Right cardiac atrium (tissue), 5 donors: ENCODE results near the gene MTA1. TPM values are rescaled to one million over a fixed set of nuclear protein-coding genes. Genes with fewer than 3 reads are reported as not detected.

Source experiments
- ATAC-seq, 2 donors: fragments of 200-7000 bp; cut with Tn5 transposase; one replicate each; pipeline versions ENCODE4 v1.8.0 to v1.9.1; 2020; ENCODE audit warnings: moderate library complexity in 2 of 2, mild to moderate bottlenecking in 1 of 2
- DNase-seq, 3 donors: peaks; one replicate each; pipeline ENCODE4 v3.0.0-alpha.2; 2020
- H3K27ac ChIP-seq: one replicate; pipeline ENCODE4 v1.5.1; 2013; ENCODE audit warnings: mild to moderate bottlenecking, low read length, control low read depth, moderate library complexity
- H3K27me3 ChIP-seq: one replicate; pipeline ENCODE4 v1.6.1; 2013; ENCODE audit not compliant: control insufficient read depth, insufficient read depth
- H3K4me1 ChIP-seq: one replicate; pipeline ENCODE4 v1.6.1; 2013; ENCODE audit warnings: low read length; ENCODE audit not compliant: control insufficient read depth, insufficient read depth
- H3K4me3 ChIP-seq: one replicate; pipeline ENCODE4 v1.5.1; 2013; ENCODE audit warnings: low read length, control low read depth
- H3K9me3 ChIP-seq: one replicate; pipeline ENCODE4 v1.6.1; 2013; ENCODE audit warnings: low read length; ENCODE audit not compliant: control insufficient read depth
- WGBS: extraction: QIAGEN DNeasy Blood & Tissue Kit; methylation state at CpG from one replicate; pipeline ENCODE4 v1.1.7; 2013; 5-methylcytosine and 5-hydroxymethylcytosine counted together
- intact Hi-C, 4 donors: fragments of 100-400 bp; cut with DNase I; formaldehyde crosslinking; loops; one replicate each; pipeline versions ENCODE4 v1.11.0 to v1.14.0; 2022 to 2023
- polyA plus RNA-seq: library from polyadenylated mRNA; stranded (reverse); fragments of 200-250 nt; gene quantifications from one replicate; pipeline ENCODE4 v1.2.3, GENCODE V29; 2013
- total RNA-seq, 4 donors: library from RNA; stranded (reverse); fragmentation: NEBNext Ultra II Directional; extraction: Animal tissue kit (Norgen Biotek cat#: 25700); gene quantifications; one replicate each; pipeline ENCODE4 v1.2.1, GENCODE V29; 2021
- donor health status: healthy with polysubstance abuse.
- donor health status: DM: no; HTN: yes; CAD: no.
- donor health status: DM: no; HTN: no; CAD: no.
- donor health status: DM: no; HTN: yes; CAD: no; lungs with severe emphysema.
- donor health status: DM: yes; HTN: yes; CAD: no.

MTA1 gene
- total and polyA plus RNA-seq, 5 donors: 121 to 179 (median 141) TPM

DNA sequence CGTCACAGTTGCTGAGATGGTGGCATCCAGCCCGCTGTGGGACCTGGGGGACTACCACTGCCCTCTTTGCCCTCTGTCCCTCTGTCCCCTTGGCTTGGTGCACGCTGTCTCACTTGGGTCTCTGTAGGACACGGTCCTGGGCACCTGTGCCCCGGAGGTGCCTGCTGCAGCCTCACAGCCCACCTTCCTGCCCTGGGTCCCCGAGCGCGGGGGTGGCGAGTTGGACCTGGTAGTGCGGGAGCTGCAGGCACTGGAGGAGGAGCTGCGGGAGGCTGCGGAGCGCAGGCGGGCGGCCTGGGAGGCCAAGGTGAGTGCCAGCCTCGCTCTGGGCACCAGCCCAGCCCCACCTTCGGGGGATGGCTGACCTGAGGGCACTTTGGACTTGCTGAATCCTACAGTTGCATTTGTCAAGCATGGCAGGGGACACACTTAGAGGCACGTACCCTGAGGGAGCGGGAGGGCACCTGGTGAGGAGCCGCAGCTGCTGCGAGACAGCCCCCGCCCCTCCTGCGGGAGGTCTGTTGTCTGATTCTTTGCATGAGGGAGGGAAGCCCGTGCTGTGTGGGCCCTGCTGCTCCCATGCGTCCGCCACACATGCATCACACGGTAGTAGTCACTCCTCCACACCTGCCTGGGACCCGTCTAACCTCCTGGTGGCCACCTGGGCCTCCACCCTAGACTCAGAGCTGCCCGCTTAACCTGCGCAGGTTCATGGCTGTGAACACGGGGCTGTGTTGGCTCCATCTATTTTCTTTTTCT is 78.2 kb downstream of the MTA1 start:
- no peak for ATAC-seq
- peak in 1 of 3 donors; percentile 63 for DNase-seq
- Histone ChIP-seq H3K4me3 (no peak overlapping the region), H3K9me3 (no peaks in the 10 kb centered on the region), H3K27ac (no peak overlapping the region), H3K4me1 (no peaks in the 10 kb centered on the region), H3K27me3 (no peaks in the 10 kb centered on the region)
- intact Hi-C loops: no loop called here
- 91% methylated on average over 31 of the region's 31 CpGs for WGBS

DNA sequence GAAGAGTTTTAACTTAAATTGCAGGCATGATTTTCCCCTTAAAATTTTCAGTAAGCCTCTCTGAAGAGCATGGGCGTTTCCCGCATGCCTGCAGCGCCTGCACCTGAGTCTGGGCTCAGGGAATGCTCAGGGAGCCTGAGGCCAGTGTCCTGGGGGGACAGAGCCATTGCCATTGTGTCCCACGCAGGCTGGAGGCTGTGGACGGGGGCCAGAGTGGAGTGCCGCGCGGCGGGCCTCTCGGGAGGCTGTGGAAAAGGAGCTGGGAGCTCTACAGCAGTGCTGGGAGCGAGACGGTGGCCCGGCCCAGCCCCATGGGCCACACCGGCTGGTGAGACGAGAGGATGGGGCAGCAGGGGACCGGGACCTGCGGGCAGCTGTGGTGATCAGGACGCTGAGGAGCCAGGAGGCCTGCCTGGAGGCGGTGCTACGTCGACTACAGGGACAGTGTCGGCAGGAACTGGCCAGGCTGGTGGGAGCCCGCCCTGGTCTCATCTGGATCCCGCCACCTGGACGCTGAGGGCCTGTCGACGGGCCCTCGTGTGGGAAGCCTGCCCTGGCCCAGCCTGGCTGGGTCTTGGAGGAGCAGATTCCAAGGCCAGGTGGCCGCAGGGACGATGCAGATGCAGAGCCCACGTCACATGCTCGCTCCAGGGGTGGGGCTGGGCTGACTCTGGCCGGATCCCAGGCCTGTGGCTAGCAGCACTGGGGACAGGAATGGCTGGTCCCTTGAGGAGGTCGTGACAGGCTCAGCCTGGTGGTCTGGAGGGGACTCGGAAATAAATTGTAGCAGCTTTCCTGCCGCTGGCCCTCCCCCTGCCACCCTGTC is 79.0 kb downstream of the MTA1 start:
- no peak overlapping the region for H3K27ac ChIP-seq
- ATAC-seq (no peak), DNase-seq (peak in 1 of 3 donors; percentile 60)
- no peaks in the 10 kb centered on the region for H3K27me3 ChIP-seq
- H3K9me3 ChIP-seq: no peaks in the 10 kb centered on the region
- intact Hi-C loops: no loop called here
- WGBS: 85% methylated on average over 36 of the region's 36 CpGs
- no peaks in the 10 kb centered on the region for H3K4me1 ChIP-seq
- no peak overlapping the region for H3K4me3 ChIP-seq

DNA sequence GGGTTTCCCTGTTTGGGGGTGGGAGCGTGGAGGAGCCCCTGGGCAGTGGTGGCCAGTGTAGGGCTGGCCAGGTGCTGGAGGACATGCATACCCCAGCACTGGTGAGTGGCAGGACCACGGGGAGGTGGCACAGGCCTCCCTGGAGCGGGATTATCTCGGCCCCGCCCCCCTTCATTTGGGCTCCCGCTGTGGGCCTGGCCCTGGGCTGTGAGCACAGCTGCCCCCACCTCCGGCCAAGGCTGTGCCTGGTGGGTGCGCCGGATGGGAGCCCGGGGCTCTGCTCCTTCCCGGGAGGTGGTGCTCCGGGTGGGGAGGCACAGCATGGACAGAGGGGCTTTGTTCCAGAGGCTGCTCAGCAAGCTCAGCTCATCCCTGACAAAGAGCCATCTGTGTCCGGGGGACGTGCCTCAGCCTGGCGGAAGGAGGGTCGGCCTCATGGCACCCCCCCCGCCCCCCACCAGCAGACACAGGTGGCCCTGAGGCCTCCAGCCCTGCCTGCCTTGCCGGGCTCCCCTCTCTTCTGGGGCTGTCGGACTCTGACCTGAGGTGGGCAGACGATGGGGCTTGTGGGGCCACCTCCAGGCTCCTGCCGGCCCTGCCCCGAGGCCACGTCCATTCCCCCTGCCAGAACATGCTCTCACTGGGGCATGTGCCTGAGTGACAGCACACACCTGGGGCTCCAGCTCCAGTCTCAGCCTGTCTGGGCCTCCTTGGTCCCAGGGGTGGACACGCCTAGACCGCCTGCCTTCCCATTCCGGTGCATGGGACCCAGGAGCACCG is 79.8 kb downstream of the MTA1 start:
- H3K4me1 ChIP-seq: no peaks in the 10 kb centered on the region
- ATAC-seq (no peak), DNase-seq (peak in 1 of 3 donors; percentile 65)
- 70% methylated on average over 27 of the region's 27 CpGs for WGBS
- H3K27ac ChIP-seq: no peak overlapping the region
- intact Hi-C loops: no loop called here
- H3K9me3 ChIP-seq: no peaks in the 10 kb centered on the region
- H3K4me3 ChIP-seq: no peak overlapping the region
- H3K27me3 ChIP-seq: no peaks in the 10 kb centered on the region

DNA sequence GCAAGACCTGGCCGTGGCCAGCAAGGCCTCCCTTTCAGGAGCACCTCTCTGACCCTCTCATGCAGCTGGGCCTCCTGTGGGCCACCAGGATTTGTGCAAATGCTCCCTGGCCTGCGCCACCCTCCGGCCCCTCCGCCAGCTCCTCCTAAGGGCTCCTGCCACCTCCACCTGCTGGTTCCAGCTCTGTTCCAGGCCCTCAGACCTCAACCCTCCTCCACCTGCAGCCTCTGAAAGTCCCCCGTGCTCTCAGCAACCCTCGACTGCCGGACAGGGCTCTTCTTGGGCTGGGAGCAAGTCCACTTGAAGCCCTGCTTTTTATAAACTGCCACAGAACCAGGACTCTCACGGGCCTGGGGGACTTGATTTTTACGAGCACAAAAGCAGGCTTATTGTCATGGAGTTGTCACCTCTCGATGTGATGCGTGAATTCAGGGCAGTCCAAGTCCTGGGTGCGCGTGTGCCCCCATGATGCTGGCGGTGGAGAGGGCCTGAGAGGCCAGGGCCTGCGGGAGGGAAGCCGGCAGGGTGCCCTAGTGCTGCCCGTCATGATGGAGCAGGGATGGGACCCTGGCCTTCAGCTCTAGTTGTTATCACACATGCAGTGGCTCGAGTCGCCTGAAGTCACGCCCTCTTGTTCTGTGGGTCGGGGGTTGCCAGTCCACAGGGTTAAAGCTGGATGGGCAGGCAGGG is 80.6 kb downstream of the MTA1 start:
- H3K27ac ChIP-seq: no peak overlapping the region
- DNase-seq (peak in 1 of 3 donors; percentile 50), ATAC-seq (no peak)
- 85% methylated on average over 21 of the region's 21 CpGs for WGBS
- no peaks in the 10 kb centered on the region for H3K9me3 ChIP-seq
- no peak overlapping the region for H3K4me3 ChIP-seq
- H3K27me3 ChIP-seq: no peaks in the 10 kb centered on the region
- H3K4me1 ChIP-seq: no peaks in the 10 kb centered on the region
- intact Hi-C loops: no loop called here

DNA sequence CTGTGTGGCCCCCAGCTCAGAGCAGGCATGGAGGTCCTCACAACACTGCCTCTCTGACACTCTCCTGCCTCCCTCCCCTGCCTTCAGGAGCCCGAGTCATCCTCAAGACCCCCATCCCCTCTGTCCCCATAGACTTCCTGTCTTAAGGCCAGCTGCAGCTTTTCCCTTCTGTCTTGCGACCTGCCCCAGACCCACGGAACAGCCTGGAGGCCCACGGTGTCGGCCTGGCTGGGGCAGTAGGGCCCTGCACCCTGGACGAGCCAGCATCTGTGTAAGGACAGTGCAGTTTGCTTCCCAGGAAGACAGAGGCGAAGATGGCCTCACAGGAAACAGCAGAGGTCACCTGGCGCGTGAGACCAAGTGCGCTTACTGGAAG is 81.1 kb downstream of the MTA1 start:
- no peaks in the 10 kb centered on the region for H3K4me1 ChIP-seq
- H3K27me3 ChIP-seq: no peaks in the 10 kb centered on the region
- intact Hi-C loops: no loop called here
- no peaks in the 10 kb centered on the region for H3K9me3 ChIP-seq
- ATAC-seq: no peak
- DNase-seq: no peak
- no peak overlapping the region for H3K4me3 ChIP-seq
- WGBS: 63% methylated on average over 10 of the region's 10 CpGs
- no peak overlapping the region for H3K27ac ChIP-seq

DNA sequence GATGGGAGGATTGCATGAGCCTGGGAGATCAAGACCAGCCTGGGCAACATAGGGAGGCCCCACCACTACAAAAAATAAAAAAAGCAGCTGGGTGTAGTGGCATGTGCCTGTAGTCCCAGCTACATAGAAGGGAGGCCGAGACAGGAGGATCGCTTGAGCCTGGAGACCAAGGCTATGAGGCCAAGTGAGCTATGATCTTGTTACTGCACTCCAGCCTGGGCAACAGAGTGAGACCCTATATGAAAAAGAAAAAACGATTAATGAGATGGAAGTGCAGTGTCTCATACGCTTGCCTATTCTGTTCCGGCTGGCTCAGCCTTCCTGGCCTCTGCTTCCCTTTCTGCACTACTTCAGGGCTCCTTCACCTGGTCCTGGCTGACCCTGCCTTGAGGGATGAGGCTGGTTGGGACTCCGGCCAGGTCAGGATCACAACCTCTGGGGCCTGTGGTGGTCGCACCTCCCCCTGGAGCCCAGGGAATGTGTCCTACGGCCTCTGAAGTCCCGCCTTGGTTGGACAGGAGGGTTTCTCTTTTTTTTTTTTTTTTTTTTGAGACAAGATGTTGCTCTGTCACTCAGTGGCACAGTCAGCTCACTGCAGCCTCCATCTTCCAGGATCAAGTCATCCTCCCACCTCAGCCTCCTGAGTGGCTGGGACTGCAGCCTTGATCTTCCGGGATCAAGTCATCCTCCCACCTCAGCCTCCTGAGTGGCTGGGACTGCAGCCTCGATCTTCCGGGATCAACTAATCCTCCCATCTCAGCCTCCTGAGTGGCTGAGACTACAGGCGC is 82.1 kb downstream of the MTA1 start:
- H3K4me3 ChIP-seq: no peak overlapping the region
- H3K4me1 ChIP-seq: no peaks in the 10 kb centered on the region
- H3K27me3 ChIP-seq: no peaks in the 10 kb centered on the region
- no peak overlapping the region for H3K27ac ChIP-seq
- ATAC-seq (no peak), DNase-seq (no peak)
- intact Hi-C loops: no loop called here
- no peaks in the 10 kb centered on the region for H3K9me3 ChIP-seq
- WGBS: 87% methylated on average over 13 of the region's 13 CpGs

DNA sequence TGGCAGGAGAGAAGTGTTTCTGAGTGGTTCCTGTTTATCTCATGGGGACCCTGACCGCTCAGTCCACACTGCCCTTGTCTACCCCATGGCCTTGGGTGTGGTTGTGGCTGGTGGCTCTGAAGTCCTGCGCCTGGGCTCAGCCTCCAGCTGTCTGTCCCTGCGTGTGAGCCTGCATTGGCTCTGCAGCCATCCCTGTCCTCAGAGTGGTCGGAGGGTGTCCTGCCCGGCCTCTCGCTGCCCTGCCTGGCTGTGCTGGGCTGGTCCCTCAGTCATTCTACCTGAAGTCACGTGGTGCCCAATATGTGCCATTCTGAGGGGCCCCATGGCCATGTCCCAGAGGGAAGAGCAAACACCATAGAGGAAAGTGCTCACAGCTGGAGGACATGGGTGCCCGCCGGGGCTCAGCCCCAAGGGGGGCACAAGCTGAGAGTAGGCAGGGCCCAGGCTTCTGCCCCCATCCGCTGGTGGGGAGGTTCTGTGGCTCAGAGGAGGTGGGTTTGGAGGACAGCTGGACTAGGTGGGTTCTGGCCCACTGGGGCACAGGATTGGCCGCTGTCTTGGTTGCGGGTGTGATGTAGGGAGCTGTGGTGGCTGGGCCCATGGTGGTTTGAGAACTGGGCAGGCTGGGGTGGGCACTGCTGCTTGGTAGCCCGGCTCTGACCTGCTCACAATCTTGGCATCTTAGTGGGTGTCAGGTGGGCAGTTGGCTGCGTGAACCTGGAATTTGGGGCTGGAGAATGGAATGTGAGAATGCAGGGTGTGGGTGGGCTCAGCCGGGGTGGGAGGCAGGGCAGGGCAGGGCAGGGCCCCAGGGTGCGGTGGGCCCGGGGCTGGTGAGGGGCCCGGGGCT is 83.0 kb downstream of the MTA1 start:
- Histone ChIP-seq H3K4me1 (no peaks in the 10 kb centered on the region), H3K9me3 (no peaks in the 10 kb centered on the region), H3K4me3 (no peak overlapping the region), H3K27ac (no peak overlapping the region), H3K27me3 (no peaks in the 10 kb centered on the region)
- WGBS: 83% methylated on average over 18 of the region's 18 CpGs
- no peak for ATAC-seq
- intact Hi-C loops: no loop called here
- no peak for DNase-seq

DNA sequence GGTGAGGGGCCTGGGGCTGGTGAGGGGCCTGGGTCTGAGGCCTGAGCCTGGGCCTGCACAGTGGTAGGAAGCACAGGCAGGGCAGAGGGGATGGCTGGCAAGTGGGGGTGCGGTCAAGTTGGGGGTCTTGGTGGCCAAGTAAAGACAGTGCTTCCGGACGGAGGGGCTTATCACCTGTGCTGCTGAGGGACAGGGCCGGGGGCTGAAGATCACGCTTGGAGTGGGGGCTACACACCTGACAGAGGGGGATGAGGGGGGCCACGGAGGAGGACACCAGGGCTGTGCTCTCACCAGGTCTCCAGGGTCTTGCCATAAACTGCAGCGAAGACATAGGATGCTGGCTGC is 83.6 kb downstream of the MTA1 start:
- 86% methylated on average over 7 of the region's 7 CpGs for WGBS
- H3K4me1 ChIP-seq: no peaks in the 10 kb centered on the region
- ATAC-seq (no peak), DNase-seq (no peak)
- no peaks in the 10 kb centered on the region for H3K27me3 ChIP-seq
- intact Hi-C loops: no loop called here
- H3K4me3 ChIP-seq: no peak overlapping the region
- no peak overlapping the region for H3K27ac ChIP-seq
- H3K9me3 ChIP-seq: no peaks in the 10 kb centered on the region

DNA sequence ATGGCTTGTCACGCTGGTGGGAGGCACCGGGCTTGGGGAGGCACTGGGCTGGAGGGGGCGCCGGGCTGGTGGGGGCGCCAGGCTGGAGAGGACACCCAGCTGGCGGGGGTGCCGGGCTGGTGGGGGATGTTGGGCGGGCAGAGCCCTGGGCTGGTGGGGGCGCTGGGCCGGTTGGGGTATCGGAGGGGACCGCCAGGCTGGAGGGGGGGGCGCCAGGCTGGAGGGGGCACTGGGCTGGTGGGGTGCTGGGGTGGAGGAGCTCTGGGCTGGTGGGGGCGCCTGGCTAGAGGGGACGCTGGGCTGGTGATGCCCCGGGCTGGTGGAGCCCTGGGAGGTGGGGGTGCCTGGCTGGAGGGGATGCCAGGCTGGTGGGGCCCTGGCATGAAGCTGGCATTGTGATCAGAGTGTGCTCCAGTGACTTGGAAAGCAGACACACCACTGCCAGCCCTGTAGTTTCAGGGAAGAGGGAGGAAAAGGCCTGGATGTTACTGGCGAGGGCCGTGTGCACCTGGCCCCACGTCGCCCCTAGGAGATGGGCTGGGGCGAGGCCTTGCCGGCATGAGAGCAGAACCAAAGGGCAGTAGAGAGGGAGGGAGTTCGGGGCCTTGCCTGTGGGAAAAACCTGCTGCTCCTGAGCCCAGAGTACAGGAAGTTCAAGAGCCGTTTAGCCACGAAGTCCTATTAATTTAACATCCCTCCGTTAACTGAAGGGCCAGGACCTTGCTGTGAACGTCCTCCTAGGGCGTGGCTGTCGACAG is 84.5 kb downstream of the MTA1 start:
- 72% methylated on average over 29 of the region's 29 CpGs for WGBS
- intact Hi-C loops: no loop called here
- peak in 1 of 3 donors; percentile 71 for DNase-seq
- no peaks in the 10 kb centered on the region for H3K4me1 ChIP-seq
- H3K27me3 ChIP-seq: no peaks in the 10 kb centered on the region
- ATAC-seq: no peak
- H3K27ac ChIP-seq: no peak overlapping the region
- H3K4me3 ChIP-seq: no peak overlapping the region
- H3K9me3 ChIP-seq: no peaks in the 10 kb centered on the region
